Measurements from ENCODE around the gene ABCC8.

DNA sequence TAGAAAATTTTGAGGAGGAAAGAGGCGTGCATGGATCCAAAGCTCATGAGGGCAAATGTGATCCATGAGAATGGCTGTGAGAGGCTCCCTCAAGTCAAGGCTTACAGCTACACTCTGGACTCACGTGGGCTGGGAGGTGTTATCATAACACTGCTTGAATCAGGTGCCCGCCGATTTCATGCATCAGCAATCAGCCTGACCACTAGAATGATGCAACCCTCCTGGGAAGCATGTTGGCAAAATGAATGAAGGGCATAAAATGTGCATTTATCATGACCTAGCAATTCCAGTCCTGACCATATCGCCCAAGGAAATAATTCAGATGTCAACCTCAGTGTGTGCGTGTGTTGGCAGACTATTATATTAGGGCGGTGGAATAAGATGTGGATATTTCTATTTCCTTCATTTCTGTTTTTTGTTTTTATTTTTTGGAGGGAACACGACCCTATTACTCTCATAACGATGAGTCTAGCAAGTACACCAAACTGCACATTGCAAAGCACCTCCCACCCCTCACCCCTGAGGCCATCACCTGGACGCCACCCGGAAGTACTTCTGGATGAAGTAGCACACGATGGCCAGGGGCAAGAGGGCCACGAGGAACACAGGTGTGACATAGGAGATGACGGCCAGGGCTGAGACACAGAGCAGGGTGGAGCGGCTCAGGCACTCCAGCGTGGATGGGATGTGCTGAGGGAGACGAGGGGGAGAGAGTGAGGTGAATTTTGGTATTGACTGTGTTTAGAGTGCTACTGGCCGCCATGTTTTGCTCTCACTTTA lies 72.5 kb downstream of the ABCC8 start:
- TF ChIP-seq, protein P1, sequence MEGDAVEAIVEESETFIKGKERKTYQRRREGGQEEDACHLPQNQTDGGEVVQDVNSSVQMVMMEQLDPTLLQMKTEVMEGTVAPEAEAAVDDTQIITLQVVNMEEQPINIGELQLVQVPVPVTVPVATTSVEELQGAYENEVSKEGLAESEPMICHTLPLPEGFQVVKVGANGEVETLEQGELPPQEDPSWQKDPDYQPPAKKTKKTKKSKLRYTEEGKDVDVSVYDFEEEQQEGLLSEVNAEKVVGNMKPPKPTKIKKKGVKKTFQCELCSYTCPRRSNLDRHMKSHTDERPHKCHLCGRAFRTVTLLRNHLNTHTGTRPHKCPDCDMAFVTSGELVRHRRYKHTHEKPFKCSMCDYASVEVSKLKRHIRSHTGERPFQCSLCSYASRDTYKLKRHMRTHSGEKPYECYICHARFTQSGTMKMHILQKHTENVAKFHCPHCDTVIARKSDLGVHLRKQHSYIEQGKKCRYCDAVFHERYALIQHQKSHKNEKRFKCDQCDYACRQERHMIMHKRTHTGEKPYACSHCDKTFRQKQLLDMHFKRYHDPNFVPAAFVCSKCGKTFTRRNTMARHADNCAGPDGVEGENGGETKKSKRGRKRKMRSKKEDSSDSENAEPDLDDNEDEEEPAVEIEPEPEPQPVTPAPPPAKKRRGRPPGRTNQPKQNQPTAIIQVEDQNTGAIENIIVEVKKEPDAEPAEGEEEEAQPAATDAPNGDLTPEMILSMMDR (IDR thresholded peaks at IDR 0.05; ENCODE audit: poor library complexity), result no peak
- no peak for TF ChIP-seq EZH2 (IDR thresholded peaks at IDR 0.05; ENCODE audit: borderline replicate concordance)

Measured in hepatocyte (in vitro differentiated cells).